HG03095 (cell line): ENCODE measurements around the gene ABCB8.
"Not testable (repeated sequence)": the region's sequence is repeated elsewhere in the genome, so short reads cannot be mapped to it uniquely, and the experiment has no call there.

Experiments
- ATAC-seq: cut with Tn5 transposase; IDR thresholded peaks from one replicate; pipeline ENCODE4 v1.9.1; 2021; ENCODE audit warnings: moderate library complexity; ENCODE audit not compliant: unreplicated experiment

ABCB8 gene

DNA sequence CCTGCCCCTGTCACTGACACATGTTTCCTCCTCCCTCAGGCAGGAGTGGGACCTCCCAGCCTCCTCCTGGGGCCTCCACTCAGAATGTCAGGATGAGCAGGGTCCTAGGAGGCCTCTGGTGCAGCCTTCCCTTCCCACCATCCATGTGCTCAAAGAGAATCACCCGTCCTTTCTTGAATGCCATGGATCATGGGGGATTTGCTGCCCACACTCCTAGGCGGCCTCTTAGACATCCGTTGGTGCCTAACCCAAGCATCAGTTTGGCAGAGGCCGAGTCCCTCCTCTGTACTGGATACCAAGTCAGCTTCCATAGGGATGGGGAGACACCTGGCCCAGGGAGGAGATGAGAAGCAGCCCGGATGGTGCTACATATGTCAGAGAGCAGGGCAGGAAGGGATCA, 30.4 kb upstream of the ABCB8 start:
- ATAC-seq: no peak

DNA sequence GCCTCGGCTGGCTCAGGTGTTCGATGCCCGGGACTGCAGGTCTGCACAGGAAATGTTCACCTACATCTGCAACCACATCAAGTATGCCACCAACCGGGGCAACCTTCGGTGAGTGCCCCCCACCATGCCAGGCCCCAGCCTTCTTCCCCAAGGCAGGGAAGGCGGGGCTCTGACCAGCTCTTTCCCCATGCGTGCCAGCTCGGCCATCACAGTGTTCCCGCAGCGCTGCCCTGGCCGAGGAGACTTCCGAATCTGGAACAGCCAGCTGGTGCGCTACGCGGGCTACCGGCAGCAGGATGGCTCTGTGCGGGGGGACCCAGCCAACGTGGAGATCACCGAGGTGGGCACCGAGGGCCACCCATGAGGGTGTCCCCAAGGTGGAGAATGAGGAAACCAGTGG, 29.9 kb upstream of the ABCB8 start:
- no peak for ATAC-seq

DNA sequence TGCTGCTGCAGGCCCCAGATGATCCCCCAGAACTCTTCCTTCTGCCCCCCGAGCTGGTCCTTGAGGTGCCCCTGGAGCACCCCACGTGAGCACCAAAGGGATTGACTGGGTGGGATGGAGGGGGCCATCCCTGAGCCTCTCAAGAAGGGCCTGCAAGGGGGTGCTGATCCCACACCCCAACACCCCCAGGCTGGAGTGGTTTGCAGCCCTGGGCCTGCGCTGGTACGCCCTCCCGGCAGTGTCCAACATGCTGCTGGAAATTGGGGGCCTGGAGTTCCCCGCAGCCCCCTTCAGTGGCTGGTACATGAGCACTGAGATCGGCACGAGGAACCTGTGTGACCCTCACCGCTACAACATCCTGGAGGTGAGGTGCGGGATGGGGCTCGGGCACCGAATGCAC, 29.2 kb upstream of the ABCB8 start:
- ATAC-seq: no peak

DNA sequence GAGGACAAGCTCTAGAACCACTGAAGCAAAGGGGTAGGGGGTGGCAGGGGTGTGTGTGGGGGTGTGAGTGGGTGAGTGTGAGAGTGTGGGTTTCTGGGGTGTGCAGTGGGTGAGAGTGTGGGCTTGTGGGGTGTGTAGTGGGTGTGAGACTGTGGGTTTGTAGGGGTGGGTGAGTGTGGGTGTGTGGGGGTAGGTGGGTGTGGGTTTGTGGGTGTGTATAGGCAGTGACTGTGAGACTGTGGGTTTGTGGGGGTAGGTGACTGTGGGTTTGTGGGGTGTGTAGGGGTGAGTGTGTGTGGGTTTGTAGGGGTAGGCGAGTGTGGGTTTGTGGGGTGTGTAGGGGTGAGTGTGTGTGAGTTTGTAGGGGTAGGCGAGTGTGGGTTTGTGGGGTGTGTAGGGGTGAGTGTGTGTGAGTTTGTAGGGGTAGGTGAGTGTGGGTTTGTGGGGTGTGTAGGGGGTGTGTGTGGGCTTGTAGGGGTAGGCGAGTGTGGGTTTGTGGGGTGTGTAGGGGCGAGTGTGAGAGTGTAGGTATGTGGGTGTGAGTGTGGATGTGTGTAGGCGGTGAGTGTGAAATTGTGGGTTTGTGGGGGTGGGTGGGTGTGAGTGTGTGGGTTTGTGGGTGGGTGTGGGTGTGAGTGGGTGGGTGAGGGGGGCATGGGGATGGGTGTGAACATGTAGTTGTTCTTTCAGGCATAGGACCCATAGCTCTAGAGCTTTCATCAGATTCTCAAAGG, 28.6 kb upstream of the ABCB8 start:
- no peak for ATAC-seq

DNA sequence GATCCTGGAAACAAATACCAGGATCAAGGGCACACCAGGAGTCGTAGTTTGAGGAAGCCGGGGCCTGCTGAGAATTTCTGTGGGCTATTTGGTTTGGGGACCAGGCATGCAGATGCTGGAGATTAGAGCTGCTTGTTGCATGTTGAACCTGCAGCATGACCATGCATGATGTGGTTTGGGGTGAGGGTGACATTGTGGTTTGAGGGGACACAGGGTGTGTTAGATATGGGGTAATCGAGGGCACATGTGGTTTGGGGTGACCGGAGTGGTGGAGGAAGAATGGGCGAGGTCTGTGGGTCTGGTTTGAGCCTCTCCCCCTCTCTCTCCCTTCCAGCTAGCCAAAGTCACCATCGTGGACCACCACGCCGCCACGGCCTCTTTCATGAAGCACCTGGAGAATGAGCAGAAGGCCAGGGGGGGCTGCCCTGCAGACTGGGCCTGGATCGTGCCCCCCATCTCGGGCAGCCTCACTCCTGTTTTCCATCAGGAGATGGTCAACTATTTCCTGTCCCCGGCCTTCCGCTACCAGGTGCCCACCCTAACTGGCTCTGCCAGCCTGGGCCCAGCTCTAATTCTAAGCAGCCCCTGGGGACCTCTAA, 27.3 kb upstream of the ABCB8 start:
- no peak for ATAC-seq

DNA sequence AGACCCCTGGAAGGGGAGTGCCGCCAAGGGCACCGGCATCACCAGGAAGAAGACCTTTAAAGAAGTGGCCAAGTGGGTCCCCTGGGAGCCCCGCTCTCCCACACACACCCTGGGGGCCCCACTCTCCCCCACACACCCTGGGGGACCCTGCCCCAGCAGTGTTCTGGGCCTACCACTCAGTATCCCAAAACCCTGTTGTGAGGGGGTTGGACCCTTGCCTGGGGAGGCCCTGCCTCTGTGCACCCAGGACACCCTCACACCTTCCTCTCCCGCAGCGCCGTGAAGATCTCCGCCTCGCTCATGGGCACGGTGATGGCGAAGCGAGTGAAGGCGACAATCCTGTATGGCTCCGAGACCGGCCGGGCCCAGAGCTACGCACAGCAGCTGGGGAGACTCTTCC, 26.7 kb upstream of the ABCB8 start:
- no peak for ATAC-seq

DNA sequence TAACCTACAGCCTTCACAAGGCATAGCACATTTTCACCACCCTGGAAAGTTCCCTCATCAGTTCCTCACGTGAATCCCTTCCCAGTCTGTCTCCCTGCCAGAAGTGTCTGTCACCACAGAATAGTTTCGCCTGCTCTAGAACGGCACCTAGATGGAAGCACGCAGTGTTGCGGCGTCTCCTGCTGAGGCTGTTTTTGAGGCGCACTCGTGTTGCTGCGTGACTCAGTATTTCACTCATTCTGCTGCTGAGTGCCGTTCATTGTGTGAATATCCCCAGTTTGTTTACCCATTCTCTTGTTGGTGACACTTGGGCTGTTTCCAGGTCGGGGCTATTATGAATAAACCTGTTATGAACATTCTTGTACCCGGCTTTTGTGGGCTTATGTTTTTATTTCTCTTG, 24.7 kb upstream of the ABCB8 start:
- ATAC-seq: no peak

DNA sequence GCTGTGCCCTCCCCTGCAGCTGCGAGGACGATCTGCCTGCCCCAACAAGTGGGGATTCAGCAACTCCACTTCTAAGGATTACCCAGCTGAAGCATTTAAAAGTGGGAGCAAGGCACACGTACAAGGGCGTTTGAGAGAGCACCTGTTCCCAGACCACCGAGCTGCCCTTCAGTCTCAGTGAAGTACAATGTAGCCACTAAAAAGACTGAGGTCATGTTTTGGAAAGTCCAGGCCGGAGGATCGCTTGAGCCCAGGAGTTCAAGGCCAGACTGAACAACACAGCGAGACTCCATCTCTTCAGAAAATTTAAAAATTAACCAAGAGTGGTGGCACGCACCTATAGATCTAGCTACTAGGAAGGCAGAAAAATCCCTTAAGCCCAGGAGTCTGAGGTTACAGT, 22.7 kb upstream of the ABCB8 start:
- no peak for ATAC-seq

DNA sequence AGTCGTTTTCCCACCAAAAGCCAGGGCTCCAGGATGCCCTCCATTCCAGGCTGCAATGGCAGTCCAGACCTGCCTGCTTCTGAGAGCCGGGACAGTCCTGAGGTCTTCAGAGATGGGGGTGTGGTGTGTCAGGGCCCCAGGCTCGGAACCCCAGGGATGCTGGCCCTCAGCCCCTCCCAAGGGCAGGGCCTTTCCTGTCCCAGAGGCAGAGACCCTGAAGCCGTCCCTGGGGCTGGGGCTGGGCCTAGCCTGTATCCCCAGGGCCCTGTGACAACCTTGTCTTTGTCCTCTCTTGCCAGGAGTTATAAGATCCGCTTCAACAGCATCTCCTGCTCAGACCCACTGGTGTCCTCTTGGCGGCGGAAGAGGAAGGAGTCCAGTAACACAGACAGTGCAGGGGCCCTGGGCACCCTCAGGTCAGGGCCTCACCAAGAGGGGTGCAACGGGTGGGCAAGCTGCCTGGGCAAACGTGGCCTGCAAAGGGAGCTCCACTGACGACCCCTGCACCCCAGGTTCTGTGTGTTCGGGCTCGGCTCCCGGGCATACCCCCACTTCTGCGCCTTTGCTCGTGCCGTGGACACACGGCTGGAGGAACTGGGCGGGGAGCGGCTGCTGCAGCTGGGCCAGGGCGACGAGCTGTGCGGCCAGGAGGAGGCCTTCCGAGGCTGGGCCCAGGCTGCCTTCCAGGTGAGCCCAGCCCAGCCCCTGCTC, 21.5 kb upstream of the ABCB8 start:
- no peak for ATAC-seq

DNA sequence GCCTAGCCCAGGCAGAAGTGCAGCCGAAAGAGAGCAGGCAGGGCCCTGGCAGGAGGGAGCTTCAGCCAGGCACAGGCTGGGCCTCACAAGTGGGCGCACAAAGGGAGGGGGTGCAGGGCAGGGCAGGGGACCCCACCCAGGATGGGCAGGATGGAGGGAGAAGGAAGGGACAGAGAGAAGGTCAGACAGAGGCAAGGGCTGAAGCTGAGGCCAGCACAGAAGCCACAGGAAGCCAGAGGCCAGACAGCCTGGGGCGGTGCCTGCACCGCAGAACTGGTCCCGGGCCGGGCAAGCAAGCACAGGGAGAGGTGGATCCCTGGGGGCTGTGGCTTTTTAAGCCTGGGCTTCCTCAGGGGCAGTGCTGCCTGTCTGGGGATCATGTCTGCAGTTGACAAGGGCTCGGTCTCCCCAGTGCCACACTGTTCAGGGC, 20.8 kb upstream of the ABCB8 start:
- ATAC-seq: no peak

DNA sequence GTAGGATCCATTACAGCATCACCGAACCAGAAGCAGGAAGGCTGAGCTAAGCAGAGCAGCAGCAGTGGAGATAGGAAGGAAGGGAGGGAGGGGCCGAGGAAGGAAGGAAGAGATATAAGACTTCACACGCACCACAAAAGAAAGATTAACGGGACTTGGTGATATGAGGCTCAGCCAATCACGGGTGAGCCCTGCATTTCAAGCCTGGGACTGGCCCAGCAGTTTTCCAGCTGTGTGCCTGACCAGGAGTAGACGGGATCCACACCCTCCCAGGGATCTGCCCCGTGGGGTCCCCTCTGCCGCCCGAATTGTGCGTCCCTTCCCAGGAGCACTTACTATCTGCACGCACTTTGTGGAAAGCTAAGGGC, 20.1 kb upstream of the ABCB8 start:
- no peak for ATAC-seq

DNA sequence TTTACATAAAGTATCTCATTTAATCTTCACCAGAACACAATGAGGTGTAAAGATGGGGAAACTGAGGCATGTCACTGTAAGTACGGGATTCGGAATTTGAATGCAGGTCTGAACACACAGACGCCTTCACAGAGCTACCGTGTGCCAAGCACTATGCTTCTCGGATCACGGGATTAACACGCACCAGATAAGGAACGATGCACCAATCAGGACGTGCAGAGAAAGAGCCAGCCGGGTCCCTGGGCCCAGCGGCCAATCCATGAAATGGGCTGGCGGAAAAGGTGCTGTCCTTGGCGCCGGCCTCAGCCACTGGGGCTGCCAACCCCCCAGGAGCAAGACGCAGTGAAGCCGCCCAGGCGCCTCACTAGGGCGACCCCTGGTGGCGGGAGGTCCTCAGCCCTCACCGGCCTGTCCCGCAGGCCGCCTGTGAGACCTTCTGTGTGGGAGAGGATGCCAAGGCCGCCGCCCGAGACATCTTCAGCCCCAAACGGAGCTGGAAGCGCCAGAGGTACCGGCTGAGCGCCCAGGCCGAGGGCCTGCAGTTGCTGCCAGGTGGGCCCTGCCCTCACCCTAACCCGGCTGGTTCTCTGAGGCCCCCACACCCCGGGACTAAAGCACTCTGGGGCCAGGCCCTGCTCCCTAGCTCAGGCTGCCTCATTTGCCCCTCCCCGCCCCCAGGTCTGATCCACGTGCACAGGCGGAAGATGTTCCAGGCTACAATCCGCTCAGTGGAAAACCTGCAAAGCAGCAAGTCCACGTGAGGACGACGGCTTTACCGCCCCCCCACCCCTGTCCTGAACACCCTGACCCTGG, 19.5 kb upstream of the ABCB8 start:
- peak; percentile 47 for ATAC-seq

DNA sequence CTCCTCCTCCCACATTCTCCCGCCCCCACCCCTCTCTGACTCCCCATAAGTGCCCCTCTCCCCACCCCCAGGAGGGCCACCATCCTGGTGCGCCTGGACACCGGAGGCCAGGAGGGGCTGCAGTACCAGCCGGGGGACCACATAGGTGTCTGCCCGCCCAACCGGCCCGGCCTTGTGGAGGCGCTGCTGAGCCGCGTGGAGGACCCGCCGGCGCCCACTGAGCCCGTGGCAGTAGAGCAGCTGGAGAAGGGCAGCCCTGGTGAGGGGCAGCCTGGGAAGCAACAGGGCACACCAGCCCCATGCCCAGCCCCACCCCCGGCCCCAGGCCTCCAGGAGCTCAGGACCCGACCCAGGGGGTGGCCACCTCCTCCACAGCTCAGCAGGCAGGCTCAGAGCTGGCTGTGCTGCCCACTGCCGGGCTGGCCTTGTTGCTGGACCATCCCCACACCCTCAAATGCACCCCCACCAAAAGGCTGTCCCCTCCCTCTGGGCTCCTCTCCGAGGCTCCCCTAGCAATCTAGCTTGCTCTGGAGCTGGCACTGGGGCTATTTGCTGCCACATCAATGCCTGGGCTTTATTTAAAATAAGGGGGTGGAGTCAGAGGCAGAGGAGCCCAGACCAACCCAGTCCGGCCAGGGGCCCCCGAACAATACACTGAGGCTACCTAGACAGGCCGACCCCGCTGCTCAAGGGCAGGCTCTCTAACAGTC, 18.8 kb upstream of the ABCB8 start:
- ATAC-seq: no peak

DNA sequence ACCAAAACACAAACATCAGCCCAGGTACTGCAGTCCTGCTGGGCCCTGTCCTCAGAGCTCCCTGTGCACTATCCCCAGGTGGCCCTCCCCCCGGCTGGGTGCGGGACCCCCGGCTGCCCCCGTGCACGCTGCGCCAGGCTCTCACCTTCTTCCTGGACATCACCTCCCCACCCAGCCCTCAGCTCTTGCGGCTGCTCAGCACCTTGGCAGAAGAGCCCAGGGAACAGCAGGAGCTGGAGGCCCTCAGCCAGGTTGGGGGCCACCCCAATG, 18.3 kb upstream of the ABCB8 start:
- no peak for ATAC-seq

DNA sequence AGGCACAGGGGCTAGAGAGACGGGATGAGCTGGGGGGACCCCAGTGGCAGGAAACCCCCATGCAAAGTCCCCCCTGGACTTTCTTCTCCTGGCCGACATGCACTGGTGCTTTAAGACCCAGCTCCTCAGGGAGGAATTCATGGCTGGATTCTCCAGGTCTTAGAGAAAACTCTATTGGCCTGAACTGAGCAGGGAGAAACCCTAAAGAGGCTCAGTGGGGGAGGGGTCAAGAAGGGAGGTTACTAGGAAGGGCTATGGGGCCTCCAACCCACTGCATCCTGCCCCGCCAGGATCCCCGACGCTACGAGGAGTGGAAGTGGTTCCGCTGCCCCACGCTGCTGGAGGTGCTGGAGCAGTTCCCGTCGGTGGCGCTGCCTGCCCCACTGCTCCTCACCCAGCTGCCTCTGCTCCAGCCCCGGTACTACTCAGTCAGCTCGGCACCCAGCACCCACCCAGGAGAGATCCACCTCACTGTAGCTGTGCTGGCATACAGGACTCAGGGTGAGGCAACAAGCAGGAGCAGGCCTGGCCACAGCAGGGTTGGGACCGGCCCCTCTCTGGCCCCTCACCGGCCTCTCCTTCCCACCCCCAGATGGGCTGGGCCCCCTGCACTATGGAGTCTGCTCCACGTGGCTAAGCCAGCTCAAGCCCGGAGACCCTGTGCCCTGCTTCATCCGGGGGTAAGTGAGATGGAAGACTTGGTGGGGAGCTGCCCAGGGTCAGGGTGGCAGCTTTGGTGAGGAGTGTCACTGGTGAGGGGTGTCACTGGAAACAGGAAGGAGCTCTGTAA, 17.7 kb upstream of the ABCB8 start:
- ATAC-seq: no peak

DNA sequence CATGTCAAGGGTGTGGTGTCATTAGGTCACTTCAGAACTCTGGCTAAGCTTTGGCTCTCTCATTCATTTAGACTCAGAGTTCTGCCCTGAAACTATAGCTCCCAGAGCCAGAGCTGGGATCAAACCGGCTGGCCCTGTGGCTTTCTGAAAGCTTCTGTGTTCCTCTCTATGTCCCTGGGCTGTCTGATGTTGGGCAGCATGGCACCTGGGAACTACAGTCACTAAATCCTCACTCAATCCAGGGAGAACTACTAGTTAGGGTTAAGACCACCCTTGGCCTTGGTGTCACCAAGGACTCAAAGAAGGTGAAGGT, 17.2 kb upstream of the ABCB8 start:
- no peak for ATAC-seq

DNA sequence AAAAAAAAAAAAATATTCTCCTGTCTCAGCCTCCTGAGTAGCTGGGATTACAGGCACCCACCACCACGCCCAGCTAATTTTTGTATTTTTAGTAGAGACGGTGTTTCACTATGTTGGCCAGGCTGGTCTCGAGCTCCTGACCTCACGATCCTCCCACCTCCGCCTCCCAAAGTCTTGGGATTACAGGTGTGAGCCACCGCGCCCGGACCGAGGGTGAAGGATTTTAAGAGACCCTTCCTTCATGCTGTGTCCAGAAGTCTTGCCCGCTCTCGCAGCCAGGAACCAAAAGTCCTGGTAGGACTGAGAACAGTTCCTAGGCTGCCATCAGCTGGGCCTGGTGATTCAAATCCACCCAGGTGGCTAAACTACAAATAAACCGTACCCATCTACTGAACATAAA, 16.6 kb upstream of the ABCB8 start:
- ATAC-seq: not testable (repeated sequence)

DNA sequence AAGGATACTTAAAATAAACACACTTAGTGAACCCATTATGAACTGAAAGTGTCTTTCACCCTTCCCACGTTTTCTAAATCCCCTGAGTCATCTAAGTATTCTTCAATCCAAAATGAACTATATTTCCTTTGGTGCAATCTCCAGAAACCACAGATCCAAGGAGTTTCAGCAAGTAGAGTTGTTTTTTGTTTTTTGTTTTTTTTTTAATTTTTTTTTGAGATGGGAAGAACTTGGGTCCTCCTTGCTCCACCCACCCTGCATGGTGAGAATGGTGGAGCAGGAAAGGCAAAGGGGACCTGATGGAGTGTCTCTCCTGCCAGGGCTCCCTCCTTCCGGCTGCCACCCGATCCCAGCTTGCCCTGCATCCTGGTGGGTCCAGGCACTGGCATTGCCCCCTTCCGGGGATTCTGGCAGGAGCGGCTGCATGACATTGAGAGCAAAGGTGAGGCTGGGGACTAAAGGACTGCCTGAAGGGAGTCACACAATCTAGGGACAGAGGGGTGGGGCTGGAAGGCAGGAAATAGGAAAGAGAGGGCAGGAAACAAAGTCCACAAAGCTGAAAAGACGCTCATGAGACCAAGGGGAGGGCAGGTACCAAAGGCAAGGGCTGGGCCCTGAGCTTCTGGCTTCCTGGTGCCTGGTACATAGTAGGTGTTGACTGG, 16.1 kb upstream of the ABCB8 start:
- no peak for ATAC-seq

DNA sequence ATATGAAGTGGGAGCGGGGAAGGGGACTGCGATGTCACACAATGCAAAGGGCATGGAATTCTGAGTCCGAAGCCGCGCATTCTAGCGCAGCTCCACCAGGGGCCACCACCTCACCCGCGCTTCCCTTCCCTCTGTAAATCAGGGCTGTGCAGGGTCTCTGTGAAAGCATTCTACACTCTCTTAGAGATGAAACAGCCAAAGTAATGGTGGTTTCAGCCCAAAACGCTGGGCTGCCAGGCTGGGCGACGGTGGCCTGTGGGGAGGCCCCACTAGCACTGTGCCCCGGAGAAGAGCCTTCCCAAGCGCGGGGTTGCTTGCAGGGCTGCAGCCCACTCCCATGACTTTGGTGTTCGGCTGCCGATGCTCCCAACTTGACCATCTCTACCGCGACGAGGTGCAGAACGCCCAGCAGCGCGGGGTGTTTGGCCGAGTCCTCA, 15.3 kb upstream of the ABCB8 start:
- ATAC-seq: no peak

DNA sequence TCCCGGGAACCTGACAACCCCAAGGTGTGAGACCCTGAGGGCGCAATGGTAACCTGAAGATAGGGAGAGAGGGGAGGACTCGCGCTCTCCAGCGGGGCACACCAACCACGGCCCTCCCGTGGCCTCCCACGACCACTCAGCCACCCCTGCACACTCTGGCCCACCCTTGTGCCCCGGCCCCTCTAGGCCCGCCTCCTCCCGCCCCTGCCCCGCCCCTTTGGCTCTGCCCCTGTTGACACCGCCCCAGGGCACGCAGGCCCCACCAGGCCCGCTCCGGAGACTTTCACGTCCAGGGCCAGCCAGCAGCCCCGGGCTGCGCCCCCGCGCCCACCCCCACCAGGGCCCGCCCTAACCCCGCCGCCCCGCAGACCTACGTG, 14.9 kb upstream of the ABCB8 start:
- no peak for ATAC-seq
